GM20000 (cell line): Measurements from ENCODE around the gene GPR142.
A peak's percentile ranks its signal among the peaks of the same experiment; 100 is the strongest.

Experiments used
- DNase-seq: peaks from one replicate; pipeline ENCODE4 v3.0.0; 2012; ENCODE audit warnings: low spot score
- TF ChIP-seq, protein P1 (sequence below): IDR thresholded peaks from 2 replicates; pipeline ENCODE4 v1.5.1; 2012; ENCODE audit warnings: mild to moderate bottlenecking, control low read depth; ENCODE audit errors: extremely low read depth, missing control alignments

GPR142 gene

GRCh38 chr17:74408815-74409214 lies 41.5 kb downstream of the GPR142 start:
- TF ChIP-seq, protein P1, sequence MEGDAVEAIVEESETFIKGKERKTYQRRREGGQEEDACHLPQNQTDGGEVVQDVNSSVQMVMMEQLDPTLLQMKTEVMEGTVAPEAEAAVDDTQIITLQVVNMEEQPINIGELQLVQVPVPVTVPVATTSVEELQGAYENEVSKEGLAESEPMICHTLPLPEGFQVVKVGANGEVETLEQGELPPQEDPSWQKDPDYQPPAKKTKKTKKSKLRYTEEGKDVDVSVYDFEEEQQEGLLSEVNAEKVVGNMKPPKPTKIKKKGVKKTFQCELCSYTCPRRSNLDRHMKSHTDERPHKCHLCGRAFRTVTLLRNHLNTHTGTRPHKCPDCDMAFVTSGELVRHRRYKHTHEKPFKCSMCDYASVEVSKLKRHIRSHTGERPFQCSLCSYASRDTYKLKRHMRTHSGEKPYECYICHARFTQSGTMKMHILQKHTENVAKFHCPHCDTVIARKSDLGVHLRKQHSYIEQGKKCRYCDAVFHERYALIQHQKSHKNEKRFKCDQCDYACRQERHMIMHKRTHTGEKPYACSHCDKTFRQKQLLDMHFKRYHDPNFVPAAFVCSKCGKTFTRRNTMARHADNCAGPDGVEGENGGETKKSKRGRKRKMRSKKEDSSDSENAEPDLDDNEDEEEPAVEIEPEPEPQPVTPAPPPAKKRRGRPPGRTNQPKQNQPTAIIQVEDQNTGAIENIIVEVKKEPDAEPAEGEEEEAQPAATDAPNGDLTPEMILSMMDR, result no peak
- no peak for DNase-seq

GRCh38 chr17:74410001-74410443 lies 42.7 kb downstream of the GPR142 start:
- no peak for DNase-seq
- TF ChIP-seq, protein P1, result no peak

GRCh38 chr17:74412581-74412980 lies 45.3 kb downstream of the GPR142 start:
- no peak for DNase-seq
- TF ChIP-seq, protein P1, result no peak

DNA sequence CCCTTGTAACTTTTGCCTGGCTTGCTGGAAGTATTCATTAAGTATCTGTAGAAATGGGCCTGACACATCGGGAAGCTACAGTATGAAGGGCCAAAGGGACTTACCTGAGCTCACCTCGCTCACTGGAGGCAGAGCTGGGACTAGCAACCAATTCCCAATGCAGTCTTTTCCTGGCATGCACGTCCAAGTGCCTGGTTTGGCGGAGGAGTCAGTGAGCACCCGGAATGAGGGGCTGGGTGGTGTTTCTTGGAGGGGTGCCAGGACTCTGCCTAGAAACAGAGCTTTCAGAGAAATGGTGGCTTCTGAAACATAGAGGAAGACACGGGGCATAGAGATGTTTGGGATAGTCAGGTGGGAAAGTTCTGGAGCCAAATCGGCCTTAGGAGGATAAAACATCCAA lies 46.2 kb downstream of the GPR142 start:
- TF ChIP-seq, protein P1, result no peak
- DNase-seq, result no peak

GRCh38 chr17:74414510-74414909 lies 47.2 kb downstream of the GPR142 start:
- no peak for DNase-seq
- TF ChIP-seq, protein P1, result no peak

DNA sequence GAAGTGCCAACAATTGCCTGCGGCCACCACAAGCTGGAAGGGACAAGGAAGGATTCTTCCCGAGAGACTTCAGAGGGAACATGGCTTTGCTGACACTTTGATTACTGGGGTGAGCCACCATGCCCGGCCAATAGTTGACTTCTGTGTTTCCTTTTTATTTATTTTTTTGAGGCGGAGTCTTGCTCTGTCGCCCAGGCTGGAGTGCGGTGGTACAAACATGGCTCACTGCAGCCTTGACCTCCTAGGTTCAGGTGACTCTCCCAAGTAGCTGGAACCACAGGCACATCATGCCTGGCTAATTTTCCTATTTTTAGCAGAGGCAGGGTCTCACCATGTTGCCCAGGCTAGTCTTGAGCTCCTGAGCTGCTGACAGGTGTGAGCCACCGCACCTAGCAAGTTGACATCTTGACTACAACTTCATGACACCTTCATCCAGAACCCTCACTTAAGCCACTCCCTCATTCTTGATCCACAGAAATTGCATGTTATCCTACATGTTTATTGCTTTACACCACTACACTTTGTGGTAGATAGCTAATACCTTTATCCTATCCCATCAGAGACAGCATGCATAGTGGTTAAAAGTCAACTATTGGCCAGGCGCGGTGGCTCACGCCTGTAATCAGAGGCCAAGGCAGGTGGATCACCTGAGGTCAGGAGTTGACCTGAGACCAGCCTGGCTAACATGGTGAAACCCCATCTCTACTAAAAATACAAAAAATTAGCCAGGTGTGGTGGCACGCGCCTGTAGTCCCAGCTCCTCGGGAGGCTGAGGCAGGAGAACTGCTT lies 48.5 kb downstream of the GPR142 start:
- no peak for DNase-seq
- TF ChIP-seq, protein P1, result no peak

- TF ChIP-seq, protein P1, result no peak
- DNase-seq, result peak; percentile 71
Observed at GRCh38 chr17:74417178-74418045, 50.1 kb downstream of the GPR142 start.
